SH-SY5Y (cell line): ENCODE results near the gene GLRA3.

Source experiments
- GATA2 ChIP-seq: IDR thresholded peaks from 2 replicates; pipeline ENCODE4 v1.6.1; 2011; ENCODE audit warnings: mild to moderate bottlenecking, low read depth, low read length
- GATA3 ChIP-seq: IDR thresholded peaks from 2 replicates; pipeline ENCODE4 v1.6.1; 2011; ENCODE audit warnings: low read depth, mild to moderate bottlenecking, low read length, moderate library complexity

Gene GLRA3

DNA sequence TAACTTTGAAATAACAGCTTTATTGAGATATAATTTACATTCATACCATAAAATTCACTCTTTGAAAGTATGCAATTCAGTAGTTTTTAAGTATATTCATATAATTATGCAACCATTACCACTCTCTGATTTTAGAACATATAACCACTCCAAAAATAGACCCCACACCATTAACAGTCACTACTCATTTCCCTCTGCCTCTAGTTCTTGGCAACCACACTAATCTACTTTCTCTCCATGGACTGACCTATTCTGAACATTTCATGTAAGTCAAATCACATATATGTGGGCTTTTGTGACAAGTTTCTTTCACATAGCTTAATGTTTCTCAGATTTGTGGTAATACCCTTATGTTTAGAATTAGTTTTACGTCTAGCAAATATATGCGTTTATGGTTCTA is 19.5 kb upstream of the GLRA3 start:
- TF ChIP-seq GATA2: no peak
- TF ChIP-seq GATA3: no peak

- TF ChIP-seq GATA2: no peak
- TF ChIP-seq GATA3: no peak
Observed at GRCh38 chr4:174847801-174848427, 18.9 kb upstream of the GLRA3 start.

GRCh38 chr4:174835536-174835935 is 6.5 kb upstream of the GLRA3 start:
- TF ChIP-seq GATA2: no peak
- TF ChIP-seq GATA3: no peak

DNA sequence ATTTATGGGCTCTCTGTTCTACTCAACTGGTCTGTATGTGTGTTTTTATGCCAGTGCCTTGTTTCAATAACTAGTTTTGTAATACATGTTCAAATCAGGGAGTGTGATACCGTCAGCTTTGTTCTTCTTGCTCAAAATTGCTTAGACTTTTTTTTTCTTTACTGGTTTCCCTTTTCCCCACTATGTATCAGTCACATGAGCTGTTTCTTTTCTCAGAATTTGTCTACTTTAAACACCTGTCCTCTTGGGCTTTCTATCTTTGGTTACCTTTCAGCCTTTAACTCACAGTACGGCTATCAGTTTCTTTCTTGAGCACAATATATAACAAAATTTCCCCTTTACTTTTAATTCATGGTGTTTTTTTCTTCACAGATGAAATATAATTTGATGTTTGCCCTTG is 5.4 kb upstream of the GLRA3 start:
- no peak for TF ChIP-seq GATA2
- TF ChIP-seq GATA3: no peak

DNA sequence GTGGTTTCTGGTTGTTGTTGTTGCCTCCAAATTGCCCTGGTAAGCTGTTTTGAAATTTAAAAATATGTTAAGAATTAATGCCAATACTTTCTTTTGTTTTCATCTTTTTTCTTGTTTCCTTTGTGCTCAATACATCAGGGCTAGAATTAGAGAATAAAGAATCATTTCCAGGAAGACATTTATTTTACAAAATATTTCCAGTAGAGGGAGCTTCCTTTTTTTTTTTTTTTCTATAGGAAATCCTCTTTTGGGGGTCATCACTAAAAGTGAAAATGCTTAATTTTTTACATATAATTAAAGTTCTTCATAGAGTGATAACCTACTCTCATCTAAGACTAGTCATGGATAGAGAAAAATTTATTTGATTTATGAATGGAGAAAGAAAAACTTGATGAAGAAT is 2.4 kb downstream of the GLRA3 start:
- no peak for TF ChIP-seq GATA3
- TF ChIP-seq GATA2: no peak

GRCh38 chr4:174815282-174815681 is 13.8 kb downstream of the GLRA3 start:
- TF ChIP-seq GATA2 (no peak), GATA3 (no peak)

- TF ChIP-seq GATA2: no peak
- TF ChIP-seq GATA3: no peak
Observed at GRCh38 chr4:174813292-174813691, 15.8 kb downstream of the GLRA3 start.

DNA sequence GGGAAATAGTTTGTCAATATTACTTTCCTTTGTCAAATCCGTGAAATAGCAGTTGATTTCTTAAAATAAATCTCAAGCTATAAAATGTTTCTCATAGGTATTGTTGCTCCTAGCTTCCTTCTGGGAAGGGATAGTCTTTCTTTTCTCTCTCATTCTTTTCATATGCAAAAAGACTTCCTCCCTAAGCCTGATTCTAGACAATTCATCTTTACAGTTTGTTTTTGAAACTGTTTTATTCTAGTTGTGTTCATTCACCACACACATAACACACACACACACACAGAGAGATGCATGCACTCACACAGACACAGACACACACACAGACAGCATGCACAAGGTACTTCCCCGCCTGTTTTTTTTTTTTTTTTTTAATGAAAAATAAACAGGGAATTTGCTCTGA is 18.2 kb downstream of the GLRA3 start:
- TF ChIP-seq GATA2 (no peak), GATA3 (no peak)

DNA sequence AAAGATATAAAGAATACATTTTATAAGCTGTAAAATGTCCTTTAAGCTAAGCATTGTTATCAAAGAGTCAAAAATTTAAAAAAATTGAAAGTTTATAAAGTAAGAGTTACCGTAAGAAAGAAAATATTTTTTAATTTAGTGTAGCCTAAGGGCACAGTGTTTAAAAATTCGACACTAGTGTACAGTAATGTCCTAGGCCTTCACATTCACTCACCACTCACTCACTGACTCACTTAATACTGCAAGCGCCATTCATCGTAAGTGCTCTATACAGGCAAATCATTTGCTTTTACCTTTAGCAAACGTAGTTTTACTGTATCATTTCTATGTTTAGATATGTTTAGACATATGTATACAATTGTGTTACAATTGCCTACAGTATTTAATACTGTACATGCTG is 20.2 kb downstream of the GLRA3 start:
- no peak for TF ChIP-seq GATA2

- TF ChIP-seq GATA2 (no peak), GATA3 (no peak)
Observed at GRCh38 chr4:174808119-174808518, 20.9 kb downstream of the GLRA3 start.

- TF ChIP-seq GATA2 (no peak), GATA3 (no peak)
Observed at GRCh38 chr4:174805746-174806145, 23.3 kb downstream of the GLRA3 start.

GRCh38 chr4:174794543-174795094 is 34.4 kb downstream of the GLRA3 start:
- no peak for TF ChIP-seq GATA3
- TF ChIP-seq GATA2: no peak

DNA sequence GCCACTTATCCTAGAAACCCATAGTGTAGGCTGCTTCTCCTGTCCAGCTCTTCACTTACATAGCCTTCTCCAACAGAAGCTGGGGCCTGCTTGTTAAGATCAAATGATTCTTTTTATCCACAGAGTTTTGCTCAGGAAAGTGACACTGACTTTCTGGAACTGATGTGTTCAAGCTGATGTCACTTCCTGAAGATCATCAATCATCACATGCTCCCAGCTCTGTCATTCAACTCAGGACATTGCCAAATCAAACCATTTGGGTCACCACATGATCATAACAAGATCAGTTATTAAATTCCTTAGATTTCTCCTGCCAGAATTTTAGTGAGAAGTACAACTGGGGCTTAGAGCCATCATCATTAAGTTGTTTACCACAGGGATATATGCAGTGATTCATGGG is 39.4 kb downstream of the GLRA3 start:
- TF ChIP-seq GATA3 (no peak), GATA2 (no peak)

DNA sequence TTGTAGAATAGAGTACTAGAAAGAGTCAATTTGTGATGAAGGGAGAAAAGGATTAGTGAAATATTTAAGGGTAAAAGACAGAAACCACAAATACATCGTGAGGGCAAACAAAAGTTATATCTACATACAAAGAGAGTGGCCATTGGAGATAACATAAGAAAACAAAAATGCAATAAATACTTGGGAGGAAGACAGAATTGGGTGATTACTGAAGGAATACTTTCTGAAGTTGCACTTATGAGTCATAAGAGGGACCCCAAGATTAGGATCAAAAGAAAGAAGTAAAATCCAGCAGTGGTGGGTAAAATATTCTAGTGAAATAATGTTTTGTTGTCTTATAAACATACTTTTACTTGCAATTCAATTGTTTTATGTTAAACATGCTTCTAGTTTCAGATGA is 53.7 kb downstream of the GLRA3 start:
- TF ChIP-seq GATA3 (no peak), GATA2 (no peak)

- TF ChIP-seq GATA3 (no peak), GATA2 (no peak)
Observed at GRCh38 chr4:174764105-174764729, 64.8 kb downstream of the GLRA3 start.
